Measurements from ENCODE around the gene GIT2.
"Not testable (repeated sequence)": the region's sequence is repeated elsewhere in the genome, so short reads cannot be mapped to it uniquely, and the experiment has no call there.

The GIT2 gene

DNA sequence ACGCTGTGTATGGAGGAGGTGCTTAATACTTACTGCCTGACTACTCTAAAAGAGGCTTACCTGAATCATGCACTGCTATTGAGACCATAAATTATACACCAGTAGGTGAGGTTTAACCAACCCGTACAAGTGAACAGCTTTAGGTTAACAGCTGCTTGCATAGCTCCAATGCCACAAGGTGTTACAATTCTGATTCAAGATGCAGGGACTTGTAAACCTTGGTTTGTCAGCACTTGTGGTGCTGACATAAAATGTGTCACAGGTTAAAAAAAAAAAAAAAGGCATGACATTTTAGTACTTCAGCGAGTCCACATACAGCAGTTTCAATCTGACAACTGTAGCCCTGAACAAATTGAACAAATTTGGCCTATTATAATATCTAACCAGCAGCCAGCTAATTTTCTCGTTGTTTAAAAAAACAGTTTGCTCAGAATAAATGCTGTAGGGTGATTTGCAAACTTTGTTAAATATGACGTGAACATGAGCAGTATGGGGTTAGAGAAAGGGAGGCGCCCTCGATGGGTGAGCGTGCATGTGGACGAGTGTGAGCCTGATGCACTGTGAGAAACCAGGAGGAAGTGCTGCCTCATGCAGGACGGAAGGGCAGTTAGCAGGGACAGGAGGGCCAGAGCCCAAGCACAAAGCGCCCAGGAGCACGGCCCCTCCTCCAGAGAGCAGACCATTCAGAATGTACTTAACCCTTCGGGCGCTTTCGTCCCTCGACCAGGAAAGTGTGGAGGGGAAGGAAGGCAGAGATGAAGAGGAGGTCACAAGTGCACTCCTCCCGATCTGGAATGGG lies 51.4 kb downstream of the GIT2 start:
- DNase-seq: no peak

- DNase-seq: peak; percentile 43
Observed at GRCh38 chr12:109943811-109944210, 52.4 kb downstream of the GIT2 start.

- DNase-seq: no peak
Observed at GRCh38 chr12:109940339-109940923, 55.7 kb downstream of the GIT2 start.

GRCh38 chr12:109939504-109939903 lies 56.7 kb downstream of the GIT2 start:
- DNase-seq: no peak

- no peak for DNase-seq
Observed at GRCh38 chr12:109938947-109939346, 57.2 kb downstream of the GIT2 start.

- DNase-seq: no peak
Observed at GRCh38 chr12:109937371-109937770, 58.8 kb downstream of the GIT2 start.

DNA sequence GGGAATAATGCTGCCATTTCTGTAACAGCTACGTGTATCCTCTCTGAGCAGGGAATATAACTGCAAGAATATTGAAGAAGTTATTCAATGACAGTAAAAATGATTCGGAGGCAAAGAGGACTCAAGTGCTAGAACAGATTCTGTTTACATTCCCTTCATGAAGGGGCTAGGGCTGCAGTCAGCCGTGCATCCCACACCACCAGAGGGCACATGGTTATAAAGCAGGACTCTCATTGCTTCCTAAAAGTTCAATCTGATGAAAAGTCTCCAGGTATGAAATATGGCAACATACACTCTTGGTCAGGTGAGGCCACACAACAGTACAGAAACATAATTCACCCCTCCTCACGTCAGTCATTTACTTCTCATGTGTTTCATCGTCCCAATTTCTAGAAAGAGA lies 62.1 kb downstream of the GIT2 start:
- no peak for DNase-seq

DNA sequence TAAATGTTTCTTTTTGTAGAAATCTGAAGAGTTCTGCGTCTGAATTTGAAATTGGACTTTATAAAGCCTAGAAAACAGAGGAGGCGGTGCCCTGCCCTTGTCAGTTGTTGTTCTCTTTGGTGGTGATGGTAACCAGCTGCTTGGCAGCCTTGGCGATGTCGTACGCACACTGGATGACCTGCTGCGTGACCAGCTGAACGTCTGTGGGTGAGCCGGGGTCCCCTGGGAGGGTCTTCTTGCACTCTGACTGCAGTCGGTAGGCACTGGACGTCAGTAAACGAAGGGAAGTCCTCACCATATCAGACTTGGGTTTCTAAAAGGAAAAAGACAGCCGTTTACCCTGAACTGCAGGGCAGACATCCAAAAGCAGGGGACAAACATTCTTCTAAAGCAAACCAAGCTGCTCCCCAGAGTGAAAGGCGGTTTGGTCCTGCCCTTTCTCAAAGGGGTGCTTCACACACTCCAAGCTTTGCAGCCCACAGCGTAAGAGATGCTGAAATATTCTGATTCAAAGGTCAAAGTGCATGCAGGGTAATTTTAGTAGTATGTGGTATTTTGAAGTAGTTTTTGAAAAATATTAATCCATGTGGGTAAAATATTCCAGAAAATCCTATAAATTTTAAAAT lies 63.2 kb downstream of the GIT2 start:
- DNase-seq: no peak

DNA sequence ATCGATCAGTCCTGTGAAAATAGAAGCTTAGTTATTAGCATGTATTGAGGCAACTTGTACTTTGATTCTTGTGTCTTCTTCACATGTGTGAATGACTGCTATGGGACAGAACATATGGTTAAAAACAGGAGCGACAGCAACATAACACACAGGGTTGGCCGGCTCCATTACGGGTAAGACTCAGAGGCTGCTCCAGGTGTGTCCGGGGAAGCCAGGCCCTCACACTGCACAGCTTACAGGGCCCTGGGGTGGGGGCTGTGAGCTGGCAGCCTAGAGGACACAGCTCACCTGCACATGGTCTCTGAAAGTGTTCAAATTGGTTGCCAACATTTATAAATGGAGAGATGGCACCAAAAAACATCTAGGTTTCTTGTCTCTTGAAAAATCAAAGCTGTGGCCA lies 65.0 kb downstream of the GIT2 start:
- no peak for DNase-seq

DNA sequence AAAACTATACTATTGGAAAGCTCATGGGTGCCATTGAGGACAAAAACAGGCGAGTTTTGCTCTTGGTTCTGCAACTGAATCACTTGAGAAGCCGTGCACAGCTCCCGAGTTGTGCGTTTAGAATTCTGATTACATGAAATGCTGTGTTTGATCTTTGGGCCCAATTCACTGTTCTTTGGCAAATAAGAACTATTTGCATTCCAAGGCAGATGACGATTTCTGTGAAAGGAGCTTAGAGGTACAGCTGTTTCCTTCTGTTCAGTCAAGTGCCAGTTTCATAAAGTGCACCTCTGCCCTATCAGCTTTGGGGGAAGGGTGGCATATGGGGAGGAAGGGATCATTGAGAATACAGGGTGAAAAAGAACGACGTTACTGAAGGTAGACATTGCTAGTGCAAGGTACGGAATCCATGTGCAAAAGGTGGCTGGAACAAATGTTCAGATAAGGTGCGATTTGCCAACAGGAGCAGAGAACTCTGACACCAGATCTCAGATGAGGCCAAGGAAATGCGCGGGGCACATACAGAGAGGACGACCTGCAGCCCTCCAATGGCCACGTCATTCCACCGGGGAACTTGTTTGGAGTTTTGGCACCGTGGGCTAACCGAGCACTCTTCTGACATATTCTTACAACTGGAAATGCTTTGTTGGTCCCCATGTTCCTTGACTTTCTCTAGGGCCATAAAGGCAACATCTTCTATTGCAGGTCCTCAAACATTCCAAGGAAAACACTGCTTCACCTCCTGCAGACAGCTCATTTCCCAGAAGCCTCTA lies 66.0 kb downstream of the GIT2 start:
- DNase-seq: no peak

DNA sequence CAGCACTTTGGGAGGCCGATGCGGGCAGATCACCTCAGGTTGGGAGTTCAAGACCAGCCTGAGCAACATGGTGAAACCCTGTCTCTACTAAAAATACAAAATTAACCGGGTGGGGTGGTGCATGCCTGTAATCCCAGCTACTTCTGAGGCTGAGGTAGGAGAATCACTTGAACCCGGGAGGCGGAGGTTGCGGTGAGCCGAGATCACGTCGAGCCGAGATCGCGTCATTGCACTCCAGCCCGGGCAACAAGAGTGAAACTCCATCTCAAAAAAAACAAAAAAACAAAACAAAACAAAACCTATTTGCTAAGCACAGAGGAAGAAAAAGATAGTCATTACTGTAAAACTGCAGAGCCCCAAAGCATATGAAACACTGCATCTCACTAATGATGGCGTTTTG lies 66.8 kb downstream of the GIT2 start:
- not testable (repeated sequence) for DNase-seq

- no peak for DNase-seq
Observed at GRCh38 chr12:109928058-109928656, 68.0 kb downstream of the GIT2 start.

DNA sequence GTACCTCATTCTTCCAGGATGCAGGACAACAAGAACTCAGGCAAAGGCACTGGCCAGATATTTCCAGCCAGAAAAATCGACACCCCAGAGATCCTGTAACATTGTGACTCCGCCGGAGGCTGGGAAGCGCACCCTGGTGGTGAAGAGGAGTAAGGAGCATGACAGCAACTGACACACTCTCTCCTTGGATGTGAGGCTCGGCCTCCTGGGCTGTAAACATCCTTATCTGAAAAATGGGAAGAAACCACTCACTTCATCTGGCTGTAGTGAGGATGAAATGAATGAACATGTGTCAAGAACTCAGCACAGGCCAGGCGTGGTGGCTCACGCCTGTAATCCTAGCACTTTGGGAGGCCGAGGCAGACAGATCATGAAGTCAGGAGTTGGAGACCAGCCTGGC lies 68.5 kb downstream of the GIT2 start:
- peak; percentile 51 for DNase-seq

DNA sequence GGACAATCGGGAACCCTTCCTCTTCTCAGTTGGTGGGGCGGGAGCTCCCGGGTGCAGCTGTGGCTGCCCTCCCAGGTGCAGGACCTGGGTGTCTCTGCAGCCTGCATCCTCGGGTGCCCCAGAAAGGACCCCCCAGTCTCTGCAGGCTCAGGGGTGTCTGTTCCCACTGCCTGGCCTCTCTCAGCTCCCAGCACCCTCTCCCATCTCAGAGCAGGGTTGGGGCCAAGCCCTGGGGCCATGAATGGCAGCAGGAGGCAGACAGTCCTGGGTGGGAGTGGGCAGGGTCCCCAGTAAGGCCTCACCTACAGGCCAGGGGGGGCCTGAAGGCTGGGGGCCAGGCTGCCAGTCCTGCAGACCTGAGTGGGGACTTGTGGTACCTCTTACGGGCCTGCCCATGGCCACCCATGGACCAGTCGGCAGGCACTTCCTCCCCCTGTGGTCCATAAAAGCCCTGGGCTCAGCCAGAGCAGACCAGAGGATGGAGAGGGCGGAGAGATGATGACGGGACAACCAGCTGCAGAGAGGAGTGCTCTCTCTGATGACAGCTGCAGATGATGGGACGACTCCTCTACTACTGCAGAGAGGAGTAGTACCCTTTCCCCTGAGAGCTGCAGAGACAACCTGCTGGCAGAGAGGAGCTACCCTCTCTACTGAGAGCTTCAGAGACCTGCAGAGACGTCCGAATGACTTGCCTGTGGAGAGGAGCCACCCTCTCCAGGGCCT lies 69.5 kb downstream of the GIT2 start:
- DNase-seq: no peak

DNA sequence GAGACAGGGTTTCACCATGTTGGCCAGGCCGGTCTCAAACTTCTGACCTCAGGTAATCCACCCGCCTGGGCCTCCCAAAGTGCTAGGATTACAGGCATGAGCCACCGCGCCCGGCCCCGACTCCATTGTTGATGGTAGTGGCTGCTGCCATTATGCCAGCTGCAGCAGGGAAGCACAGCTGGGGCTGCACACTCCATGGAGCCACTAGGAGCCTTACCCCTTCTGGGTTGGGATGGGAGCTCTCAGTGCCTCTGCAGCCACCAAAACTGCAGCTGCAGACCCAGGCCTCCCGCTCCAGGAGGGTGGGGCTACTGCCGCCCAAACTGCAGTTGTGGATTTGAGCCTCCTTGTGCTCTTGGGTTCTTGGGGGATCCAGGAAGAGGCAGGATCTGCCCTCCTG lies 70.2 kb downstream of the GIT2 start:
- DNase-seq: no peak

GRCh38 chr12:109925185-109925840 lies 70.9 kb downstream of the GIT2 start:
- DNase-seq: no peak

DNA sequence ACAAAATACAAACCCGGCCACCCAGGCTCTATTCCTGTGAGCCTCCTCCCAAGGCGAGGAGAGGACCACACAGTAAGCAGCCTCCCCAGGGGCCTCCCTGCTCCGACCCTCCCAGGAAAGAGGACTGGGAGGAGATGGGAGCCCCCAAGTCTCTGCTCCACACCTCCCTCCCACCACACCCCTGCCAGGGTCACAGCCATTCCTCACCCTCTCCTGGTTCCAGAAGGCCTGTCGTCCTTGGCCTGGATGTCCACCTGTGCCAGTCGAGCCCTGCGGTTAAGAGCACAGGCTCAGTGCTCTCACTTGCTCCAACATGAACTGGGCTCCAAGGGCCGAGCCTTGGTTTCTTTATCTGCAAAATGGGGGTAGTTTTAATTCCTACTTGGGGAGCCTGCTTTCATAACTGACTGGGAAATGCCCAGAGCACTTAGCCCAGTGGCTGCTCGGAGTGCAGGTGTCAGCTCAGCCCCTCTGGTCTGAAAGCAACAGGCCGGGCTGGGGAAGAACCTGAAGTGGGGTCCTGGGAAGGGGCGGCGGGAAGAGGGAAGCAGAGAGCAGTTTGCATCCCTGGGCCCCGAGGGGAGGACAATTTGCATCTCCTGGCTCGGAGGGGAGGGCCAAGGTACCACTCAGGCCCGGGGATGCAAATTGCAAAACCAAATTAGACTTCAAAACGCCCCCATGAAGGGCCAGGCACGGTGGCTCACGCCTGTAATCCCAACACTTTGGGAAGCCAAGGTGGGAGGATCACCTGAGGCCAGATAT lies 72.5 kb downstream of the GIT2 start:
- DNase-seq: no peak

DNA sequence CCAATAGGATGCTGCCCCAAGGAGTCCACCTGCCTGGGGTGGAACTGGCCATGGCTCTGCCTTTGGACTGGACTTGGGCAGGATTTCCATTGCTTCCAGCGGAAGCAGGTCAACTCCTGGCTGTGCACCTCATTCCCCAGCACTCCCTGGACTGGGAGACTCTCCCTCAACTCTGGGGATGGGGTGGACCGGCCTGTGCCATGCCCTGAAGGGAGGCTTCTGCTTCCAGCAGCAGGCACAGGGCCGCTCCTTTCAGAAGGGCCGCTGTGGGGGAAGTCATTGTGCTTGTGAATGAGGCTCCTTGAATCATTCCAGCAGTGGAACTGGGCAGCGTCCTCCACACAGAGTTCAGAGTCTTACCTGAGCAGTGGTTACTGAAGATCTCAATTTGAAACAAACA lies 73.1 kb downstream of the GIT2 start:
- DNase-seq: no peak

DNA sequence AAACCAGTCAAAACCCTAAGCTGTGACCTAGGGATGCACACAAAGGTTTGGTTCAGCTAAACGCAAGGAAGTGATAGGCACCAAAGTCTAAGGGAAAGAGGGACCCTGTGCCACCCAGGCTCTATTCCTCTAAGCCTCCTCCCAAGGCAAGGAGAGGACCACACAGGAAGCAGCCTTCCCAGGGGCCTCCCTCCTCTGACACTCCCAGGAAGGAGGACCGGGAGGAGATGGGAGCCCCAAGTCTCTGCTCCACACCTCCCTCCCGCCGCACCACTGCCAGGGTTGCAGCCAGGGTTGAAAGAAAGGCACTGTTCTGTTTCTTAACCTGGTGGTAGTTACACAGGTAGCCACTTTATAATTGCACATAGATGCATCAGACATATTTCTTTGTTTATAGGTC lies 74.2 kb downstream of the GIT2 start:
- no peak for DNase-seq

DNA sequence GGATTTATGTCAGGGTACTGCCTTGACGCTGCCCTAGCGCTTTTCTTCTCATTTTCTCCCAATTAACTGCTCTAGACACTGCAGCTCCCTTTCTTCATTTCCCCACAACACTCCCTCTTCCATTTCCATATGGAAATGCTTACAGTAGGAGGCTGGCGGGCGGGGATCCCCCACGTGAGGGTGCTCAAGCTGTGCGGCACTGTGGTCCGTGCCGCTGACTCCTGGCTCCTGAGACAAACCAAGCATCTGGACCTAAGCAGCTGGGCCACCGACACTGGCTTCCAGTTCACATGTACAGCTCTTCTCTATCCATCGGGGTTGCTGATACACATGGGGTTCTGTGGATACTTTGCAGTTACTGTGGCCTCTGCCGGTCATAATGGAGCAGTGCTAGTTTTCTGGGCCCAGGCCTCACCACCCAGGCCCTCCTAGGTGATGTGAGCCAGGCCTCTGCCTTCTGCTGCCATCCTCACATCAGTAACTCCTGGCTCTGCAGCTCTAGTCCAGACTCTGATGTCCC lies 75.8 kb downstream of the GIT2 start:
- DNase-seq: peak; percentile 29

DNA sequence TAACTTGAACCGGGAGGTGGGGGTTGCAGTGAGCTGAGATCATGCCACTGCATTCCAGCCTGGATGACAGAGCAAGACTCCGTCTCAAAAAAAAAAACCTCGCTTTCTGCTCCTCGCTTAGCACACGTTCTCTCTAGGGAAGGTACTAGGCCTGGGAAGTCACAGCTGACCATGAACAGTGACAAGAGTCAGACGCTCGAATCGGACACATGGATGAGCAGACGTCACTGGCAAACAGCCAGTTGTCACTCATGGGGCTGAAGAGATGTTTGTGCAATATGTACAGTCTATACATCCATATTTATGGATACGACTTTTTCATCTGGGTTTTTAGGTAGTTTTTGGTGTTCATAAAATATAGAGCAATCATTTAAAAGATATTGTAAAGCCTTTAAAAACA lies 76.7 kb downstream of the GIT2 start:
- peak; percentile 47 for DNase-seq
